Caco-2 (cell line): ENCODE measurements around the gene SUN2. TPM values are rescaled to one million over a fixed set of nuclear protein-coding genes. Genes with fewer than 3 reads are reported as not detected.

Experiments
- BruUV-seq: library from RNA; stranded (reverse); fragments of 400-500 nt; replicated peaks from 2 replicates; lab custom pipeline; 2021; lab: Mats Ljungman, UMichigan
- CTCF ChIA-PET: fragments of 300-600 bp; sonication (Branson Sonifier 250); formaldehyde crosslinking; loops from one replicate; lab custom pipeline; 2022; ENCODE audit warnings: antibody characterized with exemption; lab: Charles Lee
- POLR2A ChIA-PET: fragments of 300-600 bp; sonication (Branson Sonifier 250); formaldehyde crosslinking; loops from one replicate; lab custom pipeline; 2022; ENCODE audit warnings: antibody characterized with exemption; lab: Charles Lee
- DNase-seq, 2 experiments: peaks; one replicate each; pipeline versions ENCODE4 v3.0.0 to v3.0.0-alpha.2; 2020 to 2022
- H3K27me3 ChIP-seq: replicated peaks from 2 replicates; pipeline ENCODE4 v1.6.0; 2011; ENCODE audit warnings: low read length; ENCODE audit not compliant: control insufficient read depth, insufficient read depth
- H3K36me3 ChIP-seq: 2 replicates; pipeline ENCODE4 v1.5.1; 2011; ENCODE audit warnings: low read length; ENCODE audit not compliant: control insufficient read depth, insufficient read depth
- H3K4me1 ChIP-seq: fragments of 250-450 bp; sonication (Bioruptor Pico); 2 replicates; pipeline ENCODE4 v1.5.1; 2020; ENCODE audit warnings: mild to moderate bottlenecking
- H3K4me3 ChIP-seq: 2 replicates; pipeline ENCODE4 v1.5.1; 2011; ENCODE audit warnings: low read depth, mild to moderate bottlenecking, control low read depth, low read length
- H3K9me3 ChIP-seq: fragments of 250-450 bp; sonication (Bioruptor Pico); 2 replicates; pipeline ENCODE4 v1.5.1; 2020; ENCODE audit warnings: mild to moderate bottlenecking, moderate library complexity
- H3K27ac Mint-ChIP-seq: one replicate; pipeline ENCODE4 v1.8.0; 2022; ENCODE audit warnings: mixed read lengths; ENCODE audit not compliant: unreplicated experiment
- H3K27me3 Mint-ChIP-seq: one replicate; pipeline ENCODE4 v1.8.0; 2022; ENCODE audit warnings: mixed read lengths; ENCODE audit not compliant: insufficient read depth, unreplicated experiment
- H3K36me3 Mint-ChIP-seq: one replicate; pipeline ENCODE4 v1.8.0; 2022; ENCODE audit warnings: mild to moderate bottlenecking, mixed read lengths; ENCODE audit not compliant: insufficient read depth, unreplicated experiment
- H3K4me1 Mint-ChIP-seq: one replicate; pipeline ENCODE4 v1.8.0; 2022; ENCODE audit warnings: low read depth, mixed read lengths; ENCODE audit not compliant: unreplicated experiment
- H3K4me3 Mint-ChIP-seq: one replicate; pipeline ENCODE4 v1.8.0; 2022; ENCODE audit warnings: mild to moderate bottlenecking, moderate library complexity, mixed read lengths; ENCODE audit not compliant: unreplicated experiment
- H3K9me3 Mint-ChIP-seq: one replicate; pipeline ENCODE4 v1.8.0; 2022; ENCODE audit warnings: mixed read lengths; ENCODE audit not compliant: unreplicated experiment
- intact Hi-C: fragments of 100-400 bp; cut with micrococcal nuclease; formaldehyde crosslinking; loops from one replicate; pipeline ENCODE4 v1.10.0; 2022; ENCODE audit not compliant: unreplicated experiment
- total RNA-seq: library from RNA; stranded (reverse); gene quantifications from 2 replicates; pipeline ENCODE4 v1.2.3, GENCODE V29; 2022
- TF ChIP-seq, protein P1 (sequence below), 2 experiments: fragments of 200-600 bp in 1 of 2; IDR thresholded peaks; 1 replicate in 1 of 2; 2 replicates in 1 of 2; pipeline versions ENCODE4 v1.5.1 to v1.8.0; 2011 to 2022; ENCODE audit warnings: antibody characterized with exemption in 1 of 2, control low read depth in 1 of 2, inconsistent platforms in 1 of 2, low read depth in 1 of 2, low read length in 1 of 2, mild to moderate bottlenecking in 1 of 2, moderate library complexity in 1 of 2; ENCODE audit not compliant: insufficient read depth in 1 of 2, severe bottlenecking in 1 of 2, unreplicated experiment in 1 of 2

Gene SUN2
- total RNA-seq, 1 experiment from 2014 or later = 67.8 TPM

DNA sequence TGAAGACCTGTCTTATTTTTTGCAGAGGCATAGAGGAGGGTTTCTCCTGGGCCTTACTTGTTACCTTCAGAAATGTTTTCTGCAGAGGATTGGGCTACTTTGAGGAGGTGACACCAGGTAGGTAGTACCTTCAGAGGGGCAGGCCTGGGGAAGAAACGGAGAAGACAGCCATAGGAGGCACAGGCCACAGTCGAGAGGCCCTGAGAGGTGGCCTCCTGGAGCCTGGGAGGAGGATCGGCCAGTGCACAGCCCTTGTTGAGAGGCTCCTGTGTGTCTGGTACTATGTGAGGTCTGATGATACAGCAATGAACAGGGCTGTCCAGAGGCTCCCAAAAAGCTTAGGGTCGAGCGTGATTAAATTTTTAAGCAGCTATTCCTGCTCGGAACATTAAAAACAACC, 38.6 kb downstream of the SUN2 start:
- Mint-ChIP-seq H3K27ac (no peak overlapping the region), H3K4me1 (peaks cover 2% of the 10 kb centered on the region), H3K27me3 (no peaks in the 10 kb centered on the region), H3K9me3 (no peaks in the 10 kb centered on the region), H3K36me3 (peaks cover 14% of the 10 kb centered on the region), H3K4me3 (no peak overlapping the region)
- intact Hi-C loops = no loop called here
- Histone ChIP-seq H3K36me3 (peaks cover 6% of the 10 kb centered on the region), H3K9me3 (no peaks in the 10 kb centered on the region), H3K4me1 (no peaks in the 10 kb centered on the region), H3K27me3 (no peaks in the 10 kb centered on the region), H3K4me3 (no peak overlapping the region)
- ChIA-PET CTCF (interaction anchor here (0.5 kb wide), 1 partner anchor 108 kb away, joined by 3 read pairs; no protein-coding TSS in a partner anchor), POLR2A (no interaction called here)
- TF ChIP-seq, protein P1, sequence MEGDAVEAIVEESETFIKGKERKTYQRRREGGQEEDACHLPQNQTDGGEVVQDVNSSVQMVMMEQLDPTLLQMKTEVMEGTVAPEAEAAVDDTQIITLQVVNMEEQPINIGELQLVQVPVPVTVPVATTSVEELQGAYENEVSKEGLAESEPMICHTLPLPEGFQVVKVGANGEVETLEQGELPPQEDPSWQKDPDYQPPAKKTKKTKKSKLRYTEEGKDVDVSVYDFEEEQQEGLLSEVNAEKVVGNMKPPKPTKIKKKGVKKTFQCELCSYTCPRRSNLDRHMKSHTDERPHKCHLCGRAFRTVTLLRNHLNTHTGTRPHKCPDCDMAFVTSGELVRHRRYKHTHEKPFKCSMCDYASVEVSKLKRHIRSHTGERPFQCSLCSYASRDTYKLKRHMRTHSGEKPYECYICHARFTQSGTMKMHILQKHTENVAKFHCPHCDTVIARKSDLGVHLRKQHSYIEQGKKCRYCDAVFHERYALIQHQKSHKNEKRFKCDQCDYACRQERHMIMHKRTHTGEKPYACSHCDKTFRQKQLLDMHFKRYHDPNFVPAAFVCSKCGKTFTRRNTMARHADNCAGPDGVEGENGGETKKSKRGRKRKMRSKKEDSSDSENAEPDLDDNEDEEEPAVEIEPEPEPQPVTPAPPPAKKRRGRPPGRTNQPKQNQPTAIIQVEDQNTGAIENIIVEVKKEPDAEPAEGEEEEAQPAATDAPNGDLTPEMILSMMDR (IDR thresholded peaks at IDR 0.05; ENCODE audit: insufficient read depth in 1 of 2, low read depth in 1 of 2, low read length in 1 of 2, severe bottlenecking in 1 of 2, unreplicated experiment in 1 of 2) = no peak
- DNase-seq = no peak
- no TSS peak for BruUV-seq

DNA sequence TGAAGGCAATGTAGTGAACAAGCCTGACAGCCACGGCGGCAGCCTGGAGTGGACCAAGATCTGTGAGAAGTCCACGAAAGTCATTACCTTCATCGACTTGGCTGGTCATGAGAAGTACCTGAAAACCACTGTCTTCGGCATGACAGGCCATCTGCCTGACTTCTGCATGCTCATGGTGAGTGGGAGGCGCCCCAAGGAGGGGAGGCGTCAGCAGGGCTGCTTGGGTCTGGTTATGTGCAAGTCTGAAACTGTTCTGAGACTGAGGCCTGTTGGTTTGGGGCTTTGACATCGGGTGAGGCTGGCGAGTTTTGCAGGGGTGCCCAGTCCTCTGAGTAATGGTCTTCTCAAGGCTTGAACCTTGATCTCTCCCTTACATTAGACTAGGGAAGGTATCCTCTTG, 39.0 kb downstream of the SUN2 start:
- Mint-ChIP-seq H3K4me3 (no peak overlapping the region), H3K27ac (no peak overlapping the region), H3K27me3 (no peaks in the 10 kb centered on the region), H3K9me3 (no peaks in the 10 kb centered on the region), H3K4me1 (peaks cover 6% of the 10 kb centered on the region), H3K36me3 (peaks cover 18% of the 10 kb centered on the region)
- no peak for DNase-seq
- CTCF ChIA-PET = no interaction called here
- no TSS peak for BruUV-seq
- H3K9me3 ChIP-seq = no peaks in the 10 kb centered on the region
- H3K4me3 ChIP-seq = no peak overlapping the region
- TF ChIP-seq, protein P1 (IDR thresholded peaks at IDR 0.05; ENCODE audit: insufficient read depth in 1 of 2, low read depth in 1 of 2, low read length in 1 of 2, severe bottlenecking in 1 of 2, unreplicated experiment in 1 of 2) = no peak
- intact Hi-C loops = no loop called here
- peaks cover 7% of the 10 kb centered on the region for H3K36me3 ChIP-seq
- POLR2A ChIA-PET = no interaction called here
- no peaks in the 10 kb centered on the region for H3K4me1 ChIP-seq
- H3K27me3 ChIP-seq = no peaks in the 10 kb centered on the region

DNA sequence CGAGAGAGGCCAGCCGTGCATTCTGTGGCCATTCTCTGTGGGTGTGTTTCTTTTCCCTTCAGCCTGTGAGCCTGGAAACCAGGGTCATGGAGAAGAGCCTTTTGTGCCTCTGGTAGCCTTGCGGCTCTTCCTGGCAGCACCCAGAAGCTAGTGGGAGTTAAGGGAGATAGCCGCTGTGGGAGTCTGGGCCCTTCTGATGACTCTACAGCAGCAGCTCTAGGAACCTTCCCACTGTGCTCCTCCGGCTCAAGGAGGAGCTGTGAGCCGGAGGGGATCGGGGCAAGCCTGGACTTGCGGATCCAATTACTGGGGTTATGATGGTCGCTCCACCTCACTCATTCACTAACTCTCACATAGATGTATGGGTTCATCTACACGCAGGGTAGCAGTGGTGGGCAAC, 39.5 kb downstream of the SUN2 start:
- Histone ChIP-seq H3K27me3 (no peaks in the 10 kb centered on the region), H3K36me3 (peaks cover 7% of the 10 kb centered on the region), H3K4me1 (no peaks in the 10 kb centered on the region), H3K4me3 (no peak overlapping the region), H3K9me3 (no peaks in the 10 kb centered on the region)
- Mint-ChIP-seq H3K36me3 (peaks cover 20% of the 10 kb centered on the region), H3K4me1 (peaks cover 6% of the 10 kb centered on the region), H3K27ac (no peak overlapping the region), H3K27me3 (no peaks in the 10 kb centered on the region), H3K4me3 (no peak overlapping the region), H3K9me3 (no peaks in the 10 kb centered on the region)
- no peak for DNase-seq
- ChIA-PET CTCF (no interaction called here), POLR2A (no interaction called here)
- TF ChIP-seq, protein P1 (IDR thresholded peaks at IDR 0.05; ENCODE audit: insufficient read depth in 1 of 2, low read depth in 1 of 2, low read length in 1 of 2, severe bottlenecking in 1 of 2, unreplicated experiment in 1 of 2) = no peak
- intact Hi-C loops = no loop called here
- BruUV-seq = no TSS peak
